ENCODE results near the gene ZSCAN4.

ZSCAN4 gene

DNA sequence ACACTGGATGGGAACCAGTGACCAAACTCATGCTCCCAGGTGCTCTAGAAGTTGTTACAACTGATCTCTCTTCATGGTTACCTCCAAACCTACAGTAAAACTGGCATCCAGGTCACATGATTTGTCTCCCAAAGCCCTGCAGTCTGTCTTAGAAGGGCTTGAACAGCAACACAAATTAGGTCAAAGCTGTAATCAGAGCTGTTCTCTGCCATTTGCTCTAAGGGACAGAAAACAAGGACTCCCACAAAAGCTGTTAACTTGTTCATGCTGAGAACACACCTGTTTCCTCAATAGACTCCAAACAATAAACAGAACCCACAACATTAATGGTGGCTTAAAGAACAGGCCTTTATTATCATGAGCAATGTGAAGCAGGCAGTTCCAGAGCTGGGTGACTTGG, 50.7 kb downstream of the ZSCAN4 start:
- in situ Hi-C loops (cut with MboI; ENCODE audit: low pct_unique_long_range_greater_than_20kb, low sequenced_read_pairs, unreplicated experiment), result no loop called here
- TF ChIP-seq, protein P1, sequence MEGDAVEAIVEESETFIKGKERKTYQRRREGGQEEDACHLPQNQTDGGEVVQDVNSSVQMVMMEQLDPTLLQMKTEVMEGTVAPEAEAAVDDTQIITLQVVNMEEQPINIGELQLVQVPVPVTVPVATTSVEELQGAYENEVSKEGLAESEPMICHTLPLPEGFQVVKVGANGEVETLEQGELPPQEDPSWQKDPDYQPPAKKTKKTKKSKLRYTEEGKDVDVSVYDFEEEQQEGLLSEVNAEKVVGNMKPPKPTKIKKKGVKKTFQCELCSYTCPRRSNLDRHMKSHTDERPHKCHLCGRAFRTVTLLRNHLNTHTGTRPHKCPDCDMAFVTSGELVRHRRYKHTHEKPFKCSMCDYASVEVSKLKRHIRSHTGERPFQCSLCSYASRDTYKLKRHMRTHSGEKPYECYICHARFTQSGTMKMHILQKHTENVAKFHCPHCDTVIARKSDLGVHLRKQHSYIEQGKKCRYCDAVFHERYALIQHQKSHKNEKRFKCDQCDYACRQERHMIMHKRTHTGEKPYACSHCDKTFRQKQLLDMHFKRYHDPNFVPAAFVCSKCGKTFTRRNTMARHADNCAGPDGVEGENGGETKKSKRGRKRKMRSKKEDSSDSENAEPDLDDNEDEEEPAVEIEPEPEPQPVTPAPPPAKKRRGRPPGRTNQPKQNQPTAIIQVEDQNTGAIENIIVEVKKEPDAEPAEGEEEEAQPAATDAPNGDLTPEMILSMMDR (IDR thresholded peaks at IDR 0.05; ENCODE audit: extremely low read depth, insufficient read depth, missing control alignments), result no peak
- DNase-seq (ENCODE audit: low spot score), result no peak

DNA sequence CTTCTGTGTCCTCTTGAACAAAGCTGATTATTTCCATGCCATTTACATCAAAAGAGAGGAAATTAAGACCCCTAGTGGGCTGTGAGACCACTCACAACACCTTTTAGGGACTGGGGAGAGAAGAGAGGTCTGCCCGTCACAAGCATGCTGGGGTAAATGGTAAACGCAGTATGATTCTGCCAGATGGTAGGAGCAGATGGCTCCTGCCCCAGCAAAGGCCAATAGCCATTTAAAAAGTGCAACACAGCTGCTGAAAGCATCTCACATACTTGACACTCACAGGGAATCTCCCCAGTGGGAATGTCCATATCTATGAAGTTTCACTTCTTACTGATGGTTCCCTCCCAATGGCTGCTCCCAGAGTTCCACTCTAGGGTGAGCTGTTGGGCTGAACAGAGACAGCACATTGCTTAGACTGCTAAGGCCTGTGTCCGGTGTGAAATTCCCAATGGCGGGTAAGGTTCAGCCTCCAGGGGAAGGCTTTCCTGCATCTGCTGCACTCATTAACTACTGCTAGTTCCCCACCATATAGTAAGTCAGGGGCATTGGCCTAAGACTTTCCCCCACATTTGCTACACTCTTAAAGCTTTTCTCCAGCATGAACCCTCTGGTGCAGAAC, 51.3 kb downstream of the ZSCAN4 start:
- DNase-seq (ENCODE audit: low spot score), result no peak
- in situ Hi-C loops (cut with MboI; ENCODE audit: low pct_unique_long_range_greater_than_20kb, low sequenced_read_pairs, unreplicated experiment), result no loop called here
- TF ChIP-seq, protein P1 (IDR thresholded peaks at IDR 0.05; ENCODE audit: extremely low read depth, insufficient read depth, missing control alignments), result no peak

DNA sequence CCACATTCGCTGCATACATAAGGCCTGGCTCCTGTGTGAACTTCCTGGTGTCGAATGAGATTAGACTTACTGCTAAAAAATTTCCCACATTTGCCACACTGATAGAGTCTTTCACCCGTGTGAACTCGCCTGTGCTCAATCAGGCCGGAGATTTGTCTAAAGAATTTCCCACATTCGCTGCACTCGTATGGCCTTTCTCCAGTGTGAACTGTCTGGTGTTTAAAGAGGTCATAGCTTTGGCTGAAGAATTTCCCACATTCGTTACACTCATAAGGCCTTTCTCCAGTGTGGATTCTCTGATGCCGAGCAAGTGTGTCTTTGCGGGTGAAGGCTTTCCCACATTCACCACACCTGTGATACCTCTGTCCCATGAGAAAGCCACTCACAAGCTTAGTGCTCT, 52.1 kb downstream of the ZSCAN4 start:
- TF ChIP-seq, protein P1 (IDR thresholded peaks at IDR 0.05; ENCODE audit: extremely low read depth, insufficient read depth, missing control alignments), result no peak
- in situ Hi-C loops (cut with MboI; ENCODE audit: low pct_unique_long_range_greater_than_20kb, low sequenced_read_pairs, unreplicated experiment), result no loop called here
- DNase-seq (ENCODE audit: low spot score), result no peak
